ENCODE measurements around the gene MEIS3.
A peak's percentile ranks its signal among the peaks of the same experiment; 100 is the strongest.
"Not testable (repeated sequence)": the region's sequence is repeated elsewhere in the genome, so short reads cannot be mapped to it uniquely, and the experiment has no call there.

MEIS3 gene

DNA sequence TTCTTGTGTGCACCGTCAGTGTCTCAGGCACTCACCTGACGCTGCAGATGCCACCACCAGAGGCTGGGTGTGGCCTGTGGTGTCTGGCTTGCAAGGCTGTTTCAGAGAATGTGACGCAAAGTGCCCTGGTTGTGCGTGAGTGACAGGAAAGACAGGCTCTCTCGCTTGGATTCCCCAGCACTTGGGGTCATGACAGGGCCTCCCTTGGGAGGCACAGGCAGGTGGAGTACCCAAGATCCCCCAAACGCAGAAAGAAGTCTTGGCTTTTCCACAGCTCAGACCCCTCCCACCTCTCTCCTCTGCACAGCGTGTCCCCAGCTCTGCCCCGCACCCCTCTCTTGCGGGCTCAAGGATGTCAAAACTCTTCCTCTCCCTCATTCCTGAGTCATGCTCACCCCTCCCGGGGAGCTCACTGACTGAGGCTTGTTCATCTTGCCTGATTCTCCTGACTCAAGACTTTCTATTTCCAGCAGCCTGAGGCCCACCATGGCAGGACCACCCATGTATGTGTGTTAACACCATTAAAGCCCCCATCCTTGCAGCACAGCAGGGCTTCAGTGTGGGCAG lies 49.2 kb downstream of the MEIS3 start:
- Histone ChIP-seq H4K8ac (ENCODE audit: low read depth, low read length) (no peak overlapping the region), H3K14ac (ENCODE audit: low read length) (no peak overlapping the region), H3K9me3 (replicated peaks in 1 of 2; ENCODE audit: control insufficient read depth in 2 of 2, insufficient read depth in 1 of 2, low read depth in 1 of 2, low read length in 2 of 2) (no peaks in the 10 kb centered on the region), H2BK120ac (ENCODE audit: low read depth, low read length) (no peak overlapping the region), H3K4me2 (ENCODE audit: insufficient read depth, low read length, poor library complexity, severe bottlenecking) (no peak overlapping the region), H2BK5ac (ENCODE audit: low read length) (no peak overlapping the region), H2BK15ac (ENCODE audit: low read length) (no peak overlapping the region), H3K18ac (ENCODE audit: low read length) (no peak overlapping the region), H2AFZ (ENCODE audit: low read length) (no peak overlapping the region), H3K27me3 (ENCODE audit: control insufficient read depth in 3 of 3, insufficient read depth in 3 of 3, low read depth in 1 of 3, low read length in 3 of 3) (no peaks in the 10 kb centered on the region), H3K4ac (ENCODE audit: low read length) (no peak overlapping the region), H3K9ac (ENCODE audit: low read depth, low read length, poor library complexity) (no peak overlapping the region), H4K91ac (ENCODE audit: low read depth, low read length, poor library complexity) (no peak overlapping the region), H3K23ac (ENCODE audit: low read depth, low read length, poor library complexity) (no peak overlapping the region), H3K27ac (replicated peaks; ENCODE audit: low read length) (no peak overlapping the region), H3K4me3 (ENCODE audit: low read length in 2 of 2) (no peak overlapping the region), H2AK5ac (ENCODE audit: low read depth, low read length) (no peak overlapping the region), H2BK12ac (ENCODE audit: low read length) (no peak overlapping the region), H3K79me1 (ENCODE audit: low read depth, low read length) (peaks cover 6% of the 10 kb centered on the region), H3K36me3 (replicated peaks in 1 of 2; ENCODE audit: control insufficient read depth in 2 of 2, insufficient read depth in 2 of 2, low read length in 2 of 2) (peaks cover 46 to 83% of the 10 kb centered on the region in 2 donors), H3K4me1 (ENCODE audit: control insufficient read depth in 2 of 2, insufficient read depth in 1 of 2, low read depth in 1 of 2, low read length in 2 of 2) (no peaks in the 10 kb centered on the region)
- no CpG with 5 or more reads among the region's 10 CpGs for WGBS, 2 donors (ENCODE audit: extremely low coverage in 2 of 2, insufficient read length in 2 of 2, insufficient replicate concordance in 1 of 2)
- no peak for DNase-seq (ENCODE audit: low spot score)

DNA sequence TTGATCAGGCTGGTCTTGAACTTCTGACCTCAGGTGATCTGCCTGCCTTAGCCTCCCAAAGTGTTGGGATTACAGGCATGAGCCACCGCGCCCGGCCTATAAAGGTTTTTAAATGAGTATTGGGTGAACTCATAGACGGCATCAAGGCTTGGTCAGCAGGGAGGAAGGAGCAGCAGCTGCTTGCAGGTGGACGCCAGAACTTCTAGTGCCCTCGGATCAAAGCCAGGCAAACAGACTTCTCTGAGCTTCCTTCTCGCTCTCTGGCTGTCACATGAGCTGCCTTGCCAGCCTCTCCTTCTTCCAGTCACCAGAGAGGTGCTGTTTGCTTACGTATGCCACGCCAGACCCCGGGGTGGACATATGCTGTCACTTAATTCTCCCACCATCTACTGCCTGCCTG lies 53.9 kb downstream of the MEIS3 start:
- not testable (repeated sequence) for H3K4me2 ChIP-seq (ENCODE audit: insufficient read depth, low read length, poor library complexity, severe bottlenecking); H2AK5ac ChIP-seq (ENCODE audit: low read depth, low read length); H4K8ac ChIP-seq (ENCODE audit: low read depth, low read length); H3K18ac ChIP-seq (ENCODE audit: low read length); H3K14ac ChIP-seq (ENCODE audit: low read length); H2BK120ac ChIP-seq (ENCODE audit: low read depth, low read length); H3K4me1 ChIP-seq (ENCODE audit: control insufficient read depth in 2 of 2, insufficient read depth in 1 of 2, low read depth in 1 of 2, low read length in 2 of 2); H4K91ac ChIP-seq (ENCODE audit: low read depth, low read length, poor library complexity); H3K27ac ChIP-seq (replicated peaks; ENCODE audit: low read length); H2BK5ac ChIP-seq (ENCODE audit: low read length); H3K4me3 ChIP-seq (ENCODE audit: low read length in 2 of 2); H2BK15ac ChIP-seq (ENCODE audit: low read length); H3K79me1 ChIP-seq (ENCODE audit: low read depth, low read length); H3K9ac ChIP-seq (ENCODE audit: low read depth, low read length, poor library complexity); H3K27me3 ChIP-seq (ENCODE audit: control insufficient read depth in 3 of 3, insufficient read depth in 3 of 3, low read depth in 1 of 3, low read length in 3 of 3); H2BK12ac ChIP-seq (ENCODE audit: low read length); H3K4ac ChIP-seq (ENCODE audit: low read length); H3K9me3 ChIP-seq (replicated peaks in 1 of 2; ENCODE audit: control insufficient read depth in 2 of 2, insufficient read depth in 1 of 2, low read depth in 1 of 2, low read length in 2 of 2); H2AFZ ChIP-seq (ENCODE audit: low read length); DNase-seq (ENCODE audit: low spot score); H3K23ac ChIP-seq (ENCODE audit: low read depth, low read length, poor library complexity)
- WGBS, 2 donors (ENCODE audit: extremely low coverage in 2 of 2, insufficient read length in 2 of 2, insufficient replicate concordance in 1 of 2): no CpG with 5 or more reads among the region's 10 CpGs
- peaks cover 38 to 82% of the 10 kb centered on the region in 2 donors for H3K36me3 ChIP-seq (replicated peaks in 1 of 2; ENCODE audit: control insufficient read depth in 2 of 2, insufficient read depth in 2 of 2, low read length in 2 of 2)

DNA sequence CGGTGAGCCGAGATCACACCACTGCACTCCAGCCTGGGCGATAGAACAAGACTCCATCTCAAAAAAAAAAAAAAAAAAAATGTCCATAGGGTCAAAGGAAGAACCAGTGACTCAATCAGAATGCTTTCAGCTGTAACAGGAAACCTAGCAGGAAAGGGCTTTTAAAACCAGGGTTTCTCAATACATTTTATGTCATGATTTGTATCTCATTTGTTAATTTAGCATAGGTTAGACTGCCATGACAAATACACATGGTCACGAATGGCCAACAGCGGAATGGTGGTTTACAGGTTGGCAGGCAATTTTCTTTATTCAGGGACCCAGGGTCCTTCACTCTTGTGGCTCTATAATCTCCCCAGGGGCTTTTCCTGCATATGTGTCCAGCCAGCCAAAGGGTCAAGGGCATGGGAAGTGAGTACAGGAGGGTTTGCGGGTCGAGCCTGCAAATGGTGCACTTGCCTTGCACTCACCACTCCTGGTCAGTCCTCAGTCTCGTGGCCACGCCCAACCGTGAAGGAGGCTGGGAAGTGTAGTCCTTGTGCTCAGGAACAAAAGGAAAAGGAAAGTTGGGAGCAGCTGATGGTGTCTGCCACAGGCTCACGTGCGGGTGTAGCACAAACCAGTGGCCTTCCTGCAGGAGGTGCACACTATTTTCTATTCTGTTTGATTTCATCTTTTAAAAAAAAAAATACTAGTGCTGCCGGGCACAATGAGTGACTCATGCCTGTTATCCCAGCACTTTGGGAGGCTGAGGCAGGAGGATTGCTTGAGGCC lies 55.4 kb downstream of the MEIS3 start:
- no peak overlapping the region for H3K14ac ChIP-seq (ENCODE audit: low read length)
- H4K8ac ChIP-seq (ENCODE audit: low read depth, low read length): no peak overlapping the region
- H2AK5ac ChIP-seq (ENCODE audit: low read depth, low read length): no peak overlapping the region
- H3K36me3 ChIP-seq (replicated peaks in 1 of 2; ENCODE audit: control insufficient read depth in 2 of 2, insufficient read depth in 2 of 2, low read length in 2 of 2): peaks cover 37 to 82% of the 10 kb centered on the region in 2 donors
- no peak overlapping the region for H2AFZ ChIP-seq (ENCODE audit: low read length)
- H3K23ac ChIP-seq (ENCODE audit: low read depth, low read length, poor library complexity): no peak overlapping the region
- H2BK5ac ChIP-seq (ENCODE audit: low read length): no peak overlapping the region
- no peak for DNase-seq (ENCODE audit: low spot score)
- H4K91ac ChIP-seq (ENCODE audit: low read depth, low read length, poor library complexity): no peak overlapping the region
- H3K4me3 ChIP-seq (ENCODE audit: low read length in 2 of 2): peak overlapping the region in 1 of 2 donors; percentile 57
- no peak overlapping the region for H3K18ac ChIP-seq (ENCODE audit: low read length)
- no peak overlapping the region for H3K9ac ChIP-seq (ENCODE audit: low read depth, low read length, poor library complexity)
- no peak overlapping the region for H3K4ac ChIP-seq (ENCODE audit: low read length)
- H3K9me3 ChIP-seq (replicated peaks in 1 of 2; ENCODE audit: control insufficient read depth in 2 of 2, insufficient read depth in 1 of 2, low read depth in 1 of 2, low read length in 2 of 2): no peaks in the 10 kb centered on the region
- peaks cover 0 to 2% of the 10 kb centered on the region in 2 donors for H3K4me1 ChIP-seq (ENCODE audit: control insufficient read depth in 2 of 2, insufficient read depth in 1 of 2, low read depth in 1 of 2, low read length in 2 of 2)
- no CpG with 5 or more reads among the region's 13 CpGs for WGBS, 2 donors (ENCODE audit: extremely low coverage in 2 of 2, insufficient read length in 2 of 2, insufficient replicate concordance in 1 of 2)
- H3K4me2 ChIP-seq (ENCODE audit: insufficient read depth, low read length, poor library complexity, severe bottlenecking): no peak overlapping the region
- H3K27me3 ChIP-seq (ENCODE audit: control insufficient read depth in 3 of 3, insufficient read depth in 3 of 3, low read depth in 1 of 3, low read length in 3 of 3): no peaks in the 10 kb centered on the region
- H3K79me1 ChIP-seq (ENCODE audit: low read depth, low read length): peaks cover under 1% of the 10 kb centered on the region
- no peak overlapping the region for H2BK12ac ChIP-seq (ENCODE audit: low read length)
- H2BK15ac ChIP-seq (ENCODE audit: low read length): no peak overlapping the region
- H3K27ac ChIP-seq (replicated peaks; ENCODE audit: low read length): no peak overlapping the region
- H2BK120ac ChIP-seq (ENCODE audit: low read depth, low read length): no peak overlapping the region

DNA sequence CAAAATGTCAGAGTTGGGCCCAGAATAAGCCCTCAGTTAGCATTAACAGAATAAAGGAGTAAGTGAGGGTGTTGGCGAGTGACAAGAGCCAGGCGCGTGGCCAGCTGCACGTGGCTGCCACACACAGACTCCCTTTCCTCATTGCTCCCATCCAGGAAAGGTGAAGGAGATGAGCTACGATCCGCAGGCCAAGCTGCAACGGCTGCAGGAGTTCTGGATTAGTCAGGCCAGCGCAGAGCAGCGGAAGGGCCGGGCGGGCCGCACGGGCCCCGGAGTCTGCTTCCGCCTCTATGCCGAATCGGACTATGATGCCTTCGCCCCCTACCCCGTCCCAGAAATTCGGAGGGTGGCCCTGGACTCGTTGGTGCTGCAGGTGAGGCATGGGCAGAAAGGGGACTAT lies 57.0 kb downstream of the MEIS3 start:
- Histone ChIP-seq H2AFZ (ENCODE audit: low read length) (no peak overlapping the region), H4K91ac (ENCODE audit: low read depth, low read length, poor library complexity) (no peak overlapping the region), H2BK15ac (ENCODE audit: low read length) (no peak overlapping the region), H4K8ac (ENCODE audit: low read depth, low read length) (no peak overlapping the region), H3K4me3 (ENCODE audit: low read length in 2 of 2) (no peak overlapping the region), H2AK5ac (ENCODE audit: low read depth, low read length) (no peak overlapping the region), H3K4ac (ENCODE audit: low read length) (no peak overlapping the region), H3K79me1 (ENCODE audit: low read depth, low read length) (peaks cover 5% of the 10 kb centered on the region), H3K14ac (ENCODE audit: low read length) (no peak overlapping the region), H3K18ac (ENCODE audit: low read length) (no peak overlapping the region), H3K36me3 (replicated peaks in 1 of 2; ENCODE audit: control insufficient read depth in 2 of 2, insufficient read depth in 2 of 2, low read length in 2 of 2) (peaks cover 48 to 91% of the 10 kb centered on the region in 2 donors), H3K9ac (ENCODE audit: low read depth, low read length, poor library complexity) (no peak overlapping the region), H3K27ac (replicated peaks; ENCODE audit: low read length) (no peak overlapping the region), H3K27me3 (ENCODE audit: control insufficient read depth in 3 of 3, insufficient read depth in 3 of 3, low read depth in 1 of 3, low read length in 3 of 3) (no peaks in the 10 kb centered on the region), H3K4me2 (ENCODE audit: insufficient read depth, low read length, poor library complexity, severe bottlenecking) (no peak overlapping the region), H2BK5ac (ENCODE audit: low read length) (no peak overlapping the region), H2BK12ac (ENCODE audit: low read length) (no peak overlapping the region), H3K4me1 (ENCODE audit: control insufficient read depth in 2 of 2, insufficient read depth in 1 of 2, low read depth in 1 of 2, low read length in 2 of 2) (peaks cover 0 to 2% of the 10 kb centered on the region in 2 donors), H3K9me3 (replicated peaks in 1 of 2; ENCODE audit: control insufficient read depth in 2 of 2, insufficient read depth in 1 of 2, low read depth in 1 of 2, low read length in 2 of 2) (peaks cover 0 to 2% of the 10 kb centered on the region in 2 donors), H2BK120ac (ENCODE audit: low read depth, low read length) (no peak overlapping the region), H3K23ac (ENCODE audit: low read depth, low read length, poor library complexity) (no peak overlapping the region)
- no CpG with 5 or more reads among the region's 21 CpGs for WGBS, 2 donors (ENCODE audit: extremely low coverage in 2 of 2, insufficient read length in 2 of 2, insufficient replicate concordance in 1 of 2)
- DNase-seq (ENCODE audit: low spot score): no peak
